Thoracic aorta (tissue), 2 donors: ENCODE results near the gene PDLIM7. TPM values are rescaled to one million over a fixed set of nuclear protein-coding genes. Genes with fewer than 3 reads are reported as not detected.

Source experiments
- ATAC-seq: fragments of 150-250 bp; one replicate; pipeline ENCODE4 v1.8.0; 2017; ENCODE audit warnings: low read depth; ENCODE audit not compliant: insufficient number of reproducible peaks, low FRiP score
- DNase-seq: peaks from one replicate; pipeline ENCODE4 v3.0.0-alpha.2; 2020; ENCODE audit warnings: low spot score
- H3K27ac ChIP-seq, 2 donors: fragments of 200-600 bp; sonication (generic); 1 replicate in 1 of 2; 2 replicates in 1 of 2; pipeline ENCODE4 v1.5.1; 2016; ENCODE audit warnings: mild to moderate bottlenecking in 2 of 2, moderate library complexity in 2 of 2
- H3K27me3 ChIP-seq: fragments of 200-600 bp; sonication (generic); replicated peaks from 2 replicates; pipeline ENCODE4 v1.6.0; 2016; ENCODE audit warnings: mild to moderate bottlenecking; ENCODE audit not compliant: insufficient read depth
- H3K36me3 ChIP-seq: fragments of 200-600 bp; sonication (generic); one replicate; pipeline ENCODE4 v1.5.1; 2016
- H3K4me1 ChIP-seq, 2 donors: fragments of 200-600 bp; sonication (generic); 1 replicate in 1 of 2; 2 replicates in 1 of 2; pipeline versions ENCODE4 v1.5.1 to v1.6.0; 2016; ENCODE audit warnings: low read depth in 2 of 2, mild to moderate bottlenecking in 1 of 2; ENCODE audit not compliant: control insufficient read depth in 1 of 2
- H3K4me3 ChIP-seq: fragments of 200-600 bp; sonication (generic); 2 replicates; pipeline ENCODE4 v1.5.1; 2016; ENCODE audit warnings: mild to moderate bottlenecking
- H3K9me3 ChIP-seq: fragments of 200-600 bp; sonication (generic); 2 replicates; pipeline ENCODE4 v1.5.1; 2016
- CTCF ChIP-seq: fragments of 200-600 bp; sonication (generic); IDR thresholded peaks from one replicate; pipeline ENCODE4 v1.5.1; 2019; ENCODE audit warnings: antibody characterized with exemption
- total RNA-seq, 2 donors: library from RNA; depleted of rRNA; stranded (reverse); fragments of >200 nt; gene quantifications; one replicate each; pipeline versions ENCODE4 v1.1.0 to v1.2.3, GENCODE V29; 2016

Gene PDLIM7
- total RNA-seq, 2 donors from 2014 or later = 626 to 891 TPM

GRCh38 chr5:177468329-177468684, 29.1 kb downstream of the PDLIM7 start:
- DNase-seq (no peak), ATAC-seq (no peak)
- TF ChIP-seq CTCF = no peak
- H3K9me3 ChIP-seq = no peaks in the 10 kb centered on the region
- H3K27me3 ChIP-seq = no peaks in the 10 kb centered on the region
- H3K36me3 ChIP-seq = peaks cover 32% of the 10 kb centered on the region
- H3K4me1 ChIP-seq = peaks cover 11 to 44% of the 10 kb centered on the region in 2 donors
- H3K27ac ChIP-seq = no peak overlapping the region
- no peak overlapping the region for H3K4me3 ChIP-seq

- no peak for ATAC-seq
- Histone ChIP-seq H3K36me3 (peaks cover 34% of the 10 kb centered on the region), H3K27ac (no peak overlapping the region)
These were observed 30.0 kb downstream of the PDLIM7 start for GRCh38 chr5:177467436-177467835.

GRCh38 chr5:177466861-177467260, 30.5 kb downstream of the PDLIM7 start:
- ATAC-seq (no peak), DNase-seq (no peak)
- Histone ChIP-seq H3K36me3 (peaks cover 34% of the 10 kb centered on the region), H3K4me3 (no peak overlapping the region), H3K27ac (no peak overlapping the region), H3K9me3 (no peaks in the 10 kb centered on the region), H3K27me3 (no peaks in the 10 kb centered on the region), H3K4me1 (peaks cover 7 to 33% of the 10 kb centered on the region in 2 donors)
- no peak for TF ChIP-seq CTCF

More at GRCh38 chr5:177467436-177467835, 30.0 kb downstream of the PDLIM7 start:
- no peaks in the 10 kb centered on the region for H3K27me3 ChIP-seq
- H3K4me1 ChIP-seq = peaks cover 11 to 39% of the 10 kb centered on the region in 2 donors
- no peak overlapping the region for H3K4me3 ChIP-seq
- no peak for TF ChIP-seq CTCF
- no peak for DNase-seq
- H3K9me3 ChIP-seq = no peaks in the 10 kb centered on the region

GRCh38 chr5:177465044-177465443, 32.4 kb downstream of the PDLIM7 start:
- Histone ChIP-seq H3K9me3 (no peaks in the 10 kb centered on the region), H3K27ac (no peak overlapping the region), H3K4me1 (peaks cover 0 to 15% of the 10 kb centered on the region in 2 donors), H3K36me3 (peaks cover 34% of the 10 kb centered on the region), H3K4me3 (no peak overlapping the region), H3K27me3 (no peaks in the 10 kb centered on the region)
- ATAC-seq (no peak), DNase-seq (no peak)
- no peak for TF ChIP-seq CTCF

- H3K9me3 ChIP-seq = no peaks in the 10 kb centered on the region
- H3K36me3 ChIP-seq = peaks cover 41% of the 10 kb centered on the region
- H3K4me3 ChIP-seq = no peak overlapping the region
- no peak for DNase-seq
- peaks cover 0 to 8% of the 10 kb centered on the region in 2 donors for H3K4me1 ChIP-seq
- no peak overlapping the region for H3K27ac ChIP-seq
- TF ChIP-seq CTCF = no peak
- ATAC-seq = no peak
- H3K27me3 ChIP-seq = no peaks in the 10 kb centered on the region
These were observed 35.3 kb downstream of the PDLIM7 start for GRCh38 chr5:177462021-177462670.
